Left lobe of liver (tissue), 2 donors: ENCODE results near the gene MAGI2. TPM values are rescaled to one million over a fixed set of nuclear protein-coding genes. Genes with fewer than 3 reads are reported as not detected.
"Not testable (repeated sequence)": the region's sequence is repeated elsewhere in the genome, so short reads cannot be mapped to it uniquely, and the experiment has no call there.

Source experiments
- ATAC-seq: fragments of 200-7000 bp; cut with Tn5 transposase; one replicate; pipeline ENCODE4 v1.9.1; 2020; ENCODE audit warnings: mild to moderate bottlenecking, moderate library complexity
- DNase-seq: peaks from one replicate; pipeline ENCODE4 v3.0.0-alpha.2; 2020; ENCODE audit warnings: low spot score
- total RNA-seq: library from RNA; stranded (reverse); gene quantifications from one replicate; pipeline ENCODE4 v1.2.1, GENCODE V29; 2021
- donor health status: DM: no; HTN: no; CAD: no; lungs with moderate emphysema.
- donor health status: DM: no; HTN: yes; CAD: no.

Gene MAGI2
- total RNA-seq, 1 donor from 2014 or later: 2.9 TPM

DNA sequence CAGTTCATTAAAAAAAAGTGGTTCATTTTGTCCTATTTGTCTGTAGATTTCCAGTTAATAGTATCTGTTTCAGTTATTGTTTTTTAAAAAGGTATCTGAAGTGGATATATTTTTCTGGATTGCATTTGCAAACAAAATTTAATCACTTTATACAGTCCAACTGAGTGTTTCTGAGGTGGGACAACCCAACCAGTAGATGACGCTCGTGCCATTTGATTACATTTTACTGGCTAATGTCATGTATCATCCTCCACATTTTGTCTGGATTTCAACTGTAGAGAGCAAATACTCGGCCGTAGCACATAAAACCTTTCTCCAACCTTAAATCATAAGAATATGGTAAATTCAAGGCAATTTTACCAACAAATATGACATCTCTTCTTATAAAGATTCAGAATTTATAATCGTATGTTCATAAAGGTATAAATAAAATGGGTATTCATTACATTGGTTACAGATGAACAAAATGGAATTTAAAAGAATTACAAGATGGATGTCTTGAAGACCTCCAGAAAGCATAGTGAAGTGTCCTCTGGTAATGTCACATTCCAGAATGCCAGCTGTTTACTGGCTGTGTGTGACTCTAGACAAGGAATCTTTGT, 865.9 kb downstream of the MAGI2 start:
- no peak for DNase-seq
- ATAC-seq: no peak

DNA sequence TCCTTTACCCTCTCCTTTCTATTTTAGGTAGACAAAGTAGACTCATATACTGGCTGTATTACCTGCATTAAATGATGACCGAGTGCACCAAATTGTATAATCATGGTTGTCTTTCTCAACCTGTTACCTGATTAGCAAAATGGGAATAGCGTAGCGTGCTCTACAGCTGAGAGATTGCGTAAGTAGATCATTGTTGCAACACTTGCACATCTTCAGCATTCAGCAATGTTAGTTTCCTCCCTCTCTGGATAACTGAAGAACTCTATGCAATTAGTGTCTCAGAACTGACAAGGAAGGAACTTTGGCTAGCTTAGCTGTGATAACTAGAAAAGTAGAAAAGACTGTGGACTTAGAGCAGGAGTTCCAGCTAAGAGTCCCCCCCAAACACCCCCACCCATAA, 867.5 kb downstream of the MAGI2 start:
- DNase-seq (no peak), ATAC-seq (peak; percentile 21)

DNA sequence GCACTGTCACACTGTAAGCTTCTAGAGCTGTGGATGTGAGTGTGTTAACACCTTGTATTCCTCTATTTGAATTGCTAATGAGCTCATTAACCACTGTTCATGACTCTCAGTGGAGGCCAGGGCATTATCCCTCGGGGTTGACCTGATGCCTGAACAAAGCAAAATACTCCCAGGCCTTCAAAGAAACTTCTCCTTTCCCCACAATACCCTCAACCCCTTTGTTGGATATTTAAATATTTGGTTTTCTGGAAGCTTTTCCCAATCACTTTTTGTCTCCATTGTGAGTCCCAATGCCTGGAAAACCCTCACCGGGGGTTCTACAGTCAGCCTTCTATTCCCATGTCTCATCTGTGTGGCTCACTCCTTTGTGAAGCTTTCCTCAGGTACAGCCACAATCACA, 874.8 kb downstream of the MAGI2 start:
- ATAC-seq (no peak), DNase-seq (no peak)

DNA sequence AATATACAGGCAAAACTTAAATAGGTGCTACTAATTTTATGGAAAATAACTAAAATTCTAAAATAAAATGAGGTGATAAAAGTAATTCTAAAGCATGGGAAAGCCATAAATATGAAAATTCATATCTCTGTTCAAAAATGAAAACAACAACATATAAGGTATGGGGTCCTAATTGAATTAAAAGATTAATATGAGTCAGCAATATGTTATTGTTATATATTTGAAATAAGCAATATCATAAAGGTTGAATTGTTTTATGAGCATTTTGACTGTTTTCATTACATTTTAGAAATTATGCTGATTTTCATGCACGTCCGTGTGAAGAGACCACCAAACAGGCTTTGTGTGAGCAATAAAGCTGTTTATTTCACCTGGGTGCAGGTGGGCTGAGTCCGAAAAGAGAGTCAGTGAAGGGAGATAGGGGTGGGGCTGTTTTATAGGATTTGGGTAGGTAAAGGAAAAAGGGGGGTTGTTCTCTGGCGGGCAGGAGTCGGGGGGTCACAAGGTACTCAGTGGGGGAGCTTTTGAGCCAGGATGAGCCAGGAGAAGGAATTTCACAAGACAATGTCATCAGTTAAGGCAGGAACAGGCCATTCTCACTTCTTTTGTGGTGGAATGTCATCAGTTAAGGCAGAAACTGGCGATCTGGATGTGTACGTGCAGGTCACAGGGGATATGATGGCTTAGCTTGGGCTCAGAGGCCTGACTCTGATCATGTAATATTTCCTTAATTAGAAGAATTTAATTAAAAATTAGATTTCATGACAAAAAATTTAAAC, 876.1 kb downstream of the MAGI2 start:
- not testable (repeated sequence) for DNase-seq, ATAC-seq

DNA sequence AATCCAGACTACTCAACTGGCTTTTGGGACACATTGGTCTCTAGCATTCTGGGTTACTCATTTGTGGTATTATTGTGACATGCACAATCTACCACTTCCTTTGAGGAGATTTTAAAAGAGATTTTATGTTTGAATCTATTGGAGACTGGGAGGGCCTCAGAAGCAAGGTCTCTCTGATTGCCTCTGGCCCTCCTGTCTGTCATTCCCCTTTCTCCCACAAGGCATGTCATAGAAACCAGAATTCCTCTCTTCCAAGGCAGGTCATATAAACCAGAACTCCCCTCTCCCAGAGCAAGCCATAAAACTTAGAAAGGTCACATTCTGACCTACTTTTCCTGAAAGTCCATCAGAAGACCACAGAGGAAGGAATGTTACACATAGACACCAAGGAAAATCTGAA, 877.2 kb downstream of the MAGI2 start:
- no peak for DNase-seq
- no peak for ATAC-seq

DNA sequence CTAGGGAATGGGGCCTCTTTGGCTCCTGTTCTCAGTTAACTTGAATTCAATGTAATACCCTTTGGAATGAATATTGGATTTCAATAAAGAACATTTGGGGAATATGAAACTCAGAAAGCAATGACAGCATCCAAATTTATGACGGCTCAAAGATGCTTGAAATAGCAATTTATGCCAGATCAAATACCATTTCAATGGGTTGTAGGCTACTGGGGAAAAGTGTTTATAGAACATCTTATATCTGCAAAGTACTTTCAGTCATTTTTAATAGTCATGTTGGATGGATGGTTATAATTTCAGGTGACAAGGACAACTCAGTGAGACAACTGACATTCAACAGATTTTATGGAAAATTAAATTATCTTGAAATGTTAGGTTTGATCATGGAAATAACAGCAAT, 882.2 kb downstream of the MAGI2 start:
- ATAC-seq (no peak), DNase-seq (no peak)

DNA sequence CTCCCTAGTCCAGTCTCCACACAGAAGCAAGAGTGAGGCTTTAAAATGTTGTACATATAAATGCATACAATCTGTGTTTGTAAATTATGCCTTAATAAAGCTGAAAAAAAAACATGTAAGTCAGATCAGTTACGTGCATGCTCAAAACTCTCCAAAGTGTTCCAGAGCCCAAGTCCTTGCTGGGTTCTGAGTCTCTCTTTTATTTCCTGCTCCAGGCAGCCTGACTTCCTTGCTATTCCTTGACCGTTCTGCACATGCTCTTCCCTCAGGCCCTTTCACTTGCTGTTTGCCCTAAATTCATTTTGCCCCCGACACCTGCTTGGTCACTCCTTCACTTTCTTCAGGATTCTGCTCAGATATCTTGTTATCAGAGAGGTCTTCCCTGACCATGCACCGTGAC, 884.8 kb downstream of the MAGI2 start:
- ATAC-seq (no peak), DNase-seq (no peak)

DNA sequence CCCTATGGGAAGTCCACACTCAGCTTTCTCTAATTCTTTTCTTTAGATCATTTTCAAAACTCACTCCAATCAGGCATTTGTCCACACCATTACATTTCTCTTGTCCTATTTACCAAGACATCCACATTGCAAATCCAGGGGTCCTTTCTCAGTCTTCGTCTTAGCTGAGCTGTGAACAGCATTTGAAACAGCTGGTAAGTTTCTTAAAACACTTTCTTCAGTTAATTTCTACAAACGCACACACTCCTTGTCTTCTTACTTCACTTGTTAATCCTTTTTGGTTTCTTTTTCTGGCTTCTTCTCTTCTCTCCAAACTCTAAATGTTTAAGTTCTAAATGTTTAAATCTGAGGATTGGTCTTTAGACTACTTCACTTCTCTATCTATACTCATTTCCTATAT, 885.6 kb downstream of the MAGI2 start:
- no peak for ATAC-seq
- no peak for DNase-seq

DNA sequence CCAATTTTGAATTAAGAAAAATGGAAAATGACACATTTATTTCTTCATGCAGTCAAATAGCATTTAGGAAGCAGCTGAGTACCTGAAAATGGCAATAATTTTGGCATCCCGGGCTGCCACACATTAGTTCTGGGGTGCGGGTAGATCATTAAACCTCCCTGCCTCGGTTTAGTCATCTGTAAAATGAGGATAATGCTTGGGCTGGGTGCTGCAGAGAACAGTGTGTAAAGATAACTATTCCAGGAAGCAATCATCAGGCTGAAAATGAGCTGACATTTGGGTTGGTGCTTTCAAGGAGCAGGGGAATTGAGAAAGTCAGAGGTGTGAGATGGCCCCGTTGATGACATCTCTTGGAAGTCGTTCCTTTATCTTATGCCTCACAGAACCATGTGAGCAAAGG, 887.7 kb downstream of the MAGI2 start:
- ATAC-seq (no peak), DNase-seq (no peak)

DNA sequence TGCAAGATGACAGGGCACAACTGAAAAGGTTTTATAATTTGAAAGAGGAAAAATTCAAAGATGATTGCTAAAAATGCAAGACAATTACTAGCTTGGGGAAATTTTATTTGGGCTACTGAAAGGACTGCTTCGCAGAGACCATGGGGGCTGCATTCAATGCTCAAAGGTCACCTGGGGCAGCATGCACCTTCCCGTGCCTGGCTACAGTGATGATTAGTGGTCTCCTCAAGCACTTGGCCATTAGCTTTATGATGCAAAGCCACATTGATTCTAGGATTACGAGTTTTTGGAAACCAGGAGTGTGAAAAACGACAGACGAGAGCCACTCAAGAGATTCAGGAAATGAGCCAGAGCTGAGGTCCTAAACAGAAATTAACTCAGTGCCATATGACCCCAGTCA, 890.3 kb downstream of the MAGI2 start:
- DNase-seq: no peak
- ATAC-seq: no peak

DNA sequence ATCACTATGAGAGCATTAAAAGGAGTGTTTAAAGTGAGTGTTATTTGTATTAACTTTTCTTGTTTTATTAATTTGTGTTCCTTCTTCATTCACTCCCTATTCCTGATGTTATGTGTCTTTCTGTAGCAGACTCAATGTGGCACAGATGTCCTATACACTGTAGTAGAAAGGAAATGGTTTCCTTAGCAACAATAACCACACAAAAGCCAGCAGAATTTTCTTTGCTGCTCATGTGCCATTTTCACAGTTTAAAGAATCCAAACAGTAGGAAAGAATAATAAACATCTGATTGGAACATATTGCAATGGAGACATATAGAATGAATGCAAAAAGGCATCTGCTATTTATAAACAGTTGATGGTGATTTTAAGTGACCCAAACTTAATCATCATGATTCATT, 891.3 kb downstream of the MAGI2 start:
- no peak for DNase-seq
- no peak for ATAC-seq

DNA sequence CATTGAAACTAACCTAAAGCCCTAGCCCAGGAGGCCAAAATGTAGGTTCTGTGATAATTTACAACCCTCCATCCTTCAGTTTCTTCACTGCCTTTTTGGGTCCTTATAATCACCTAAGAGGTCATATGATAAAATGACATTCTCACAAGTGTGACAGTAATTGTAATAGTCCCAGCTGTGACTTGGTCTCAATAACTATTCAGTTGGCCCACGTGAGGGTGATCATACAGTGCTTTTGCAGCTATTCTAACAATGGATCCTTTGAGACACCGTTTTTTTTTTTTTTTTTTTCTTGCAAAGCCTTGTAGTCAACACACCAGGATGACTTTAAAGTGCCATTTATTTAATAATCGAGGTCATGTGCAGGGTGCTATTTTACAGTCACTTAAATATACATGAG, 894.9 kb downstream of the MAGI2 start:
- DNase-seq (no peak), ATAC-seq (no peak)

DNA sequence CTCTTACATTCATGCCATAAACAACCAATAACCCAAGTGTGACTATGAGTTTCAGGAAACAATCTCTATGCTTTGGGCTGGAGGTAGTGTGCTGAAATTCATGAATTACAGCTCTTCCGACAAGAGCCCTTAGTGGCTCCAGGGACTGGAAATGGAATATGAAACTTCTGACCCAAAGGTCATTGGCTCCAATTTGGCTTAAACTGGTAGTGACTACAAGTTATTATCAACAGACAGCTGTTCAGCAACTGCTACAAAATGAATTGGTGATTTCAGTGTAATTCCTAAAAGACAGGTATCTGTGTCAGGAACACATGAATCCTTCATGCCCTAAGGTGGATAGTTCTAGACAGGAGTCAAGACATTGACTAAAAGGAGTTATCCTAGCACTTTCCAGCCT, 909.5 kb downstream of the MAGI2 start:
- ATAC-seq (no peak), DNase-seq (no peak)

DNA sequence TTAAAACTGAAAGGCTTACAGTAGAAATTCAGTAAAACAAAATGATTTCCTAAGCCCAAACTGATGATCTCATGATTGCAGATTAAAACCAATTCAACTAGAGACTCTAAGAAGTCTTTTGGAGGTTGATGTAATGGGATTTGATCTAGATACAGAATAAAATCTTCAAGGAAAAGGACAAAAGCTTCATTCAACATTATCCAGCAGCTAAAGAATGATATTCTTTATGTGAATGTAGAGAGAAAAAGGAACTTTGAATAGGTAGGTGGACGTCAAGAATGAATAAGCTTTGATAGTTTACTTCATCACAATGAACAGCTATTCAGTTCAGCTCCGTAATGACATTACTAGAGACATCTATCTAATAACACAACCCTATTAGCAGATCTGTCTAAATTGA, 910.5 kb downstream of the MAGI2 start:
- DNase-seq (no peak), ATAC-seq (no peak)

DNA sequence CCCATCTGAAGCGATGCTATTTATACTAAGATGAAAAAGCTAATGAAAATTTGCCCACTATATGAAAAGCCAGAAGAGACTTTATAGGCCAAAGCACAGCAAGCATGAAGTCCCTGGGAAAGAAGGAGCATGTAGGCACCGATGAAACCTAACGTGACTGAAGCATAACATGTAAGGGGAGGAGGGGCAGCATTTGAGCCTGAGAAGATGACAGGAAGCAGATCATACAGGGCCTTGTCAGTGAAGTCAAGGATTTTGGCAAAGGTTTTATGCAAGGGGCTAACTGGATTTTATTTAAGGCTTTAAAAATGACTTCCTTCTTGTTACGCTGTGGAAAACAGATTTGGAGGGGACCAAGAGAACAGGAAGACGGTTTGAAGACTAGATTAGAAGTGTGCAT, 910.9 kb downstream of the MAGI2 start:
- ATAC-seq (no peak), DNase-seq (no peak)

DNA sequence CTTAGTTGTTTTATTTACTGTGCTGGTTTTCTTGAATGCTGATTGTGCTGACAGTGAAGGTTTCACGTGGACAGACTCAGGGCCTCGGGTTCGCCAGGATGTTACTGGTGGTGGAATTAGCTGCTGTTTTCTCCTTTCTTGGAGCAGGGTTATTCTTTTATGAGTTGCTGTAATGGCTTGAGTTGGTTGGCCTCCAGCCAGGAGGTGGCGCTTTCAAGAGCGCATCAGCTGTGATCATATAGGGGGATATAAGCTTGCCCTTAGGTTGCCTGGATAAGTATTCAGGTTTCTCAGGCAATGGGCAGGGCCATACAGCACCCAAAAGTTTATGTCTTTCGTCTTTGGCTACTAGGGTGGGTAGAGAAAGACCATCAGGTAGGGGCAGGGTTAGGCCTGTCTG, 913.6 kb downstream of the MAGI2 start:
- no peak for ATAC-seq
- DNase-seq: no peak

DNA sequence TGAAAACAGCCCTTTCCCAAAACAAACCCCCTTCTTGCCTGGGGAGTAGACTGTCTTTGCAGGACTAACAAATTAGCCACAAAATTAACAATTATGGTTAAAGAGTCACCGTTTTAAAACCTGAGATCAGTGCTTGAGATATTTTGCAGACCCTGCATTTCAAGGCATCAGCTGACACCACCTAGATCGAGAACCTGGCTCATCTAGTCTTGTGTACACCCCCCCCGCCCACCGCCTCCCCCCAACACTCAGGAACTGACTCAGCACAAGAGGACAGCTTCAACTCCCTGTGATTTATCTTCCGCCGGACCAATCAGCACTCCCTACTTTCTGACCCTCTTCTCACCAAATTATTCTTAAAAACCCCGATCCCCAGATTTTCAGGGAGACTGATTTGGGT, 917.8 kb downstream of the MAGI2 start:
- ATAC-seq: no peak
- no peak for DNase-seq

DNA sequence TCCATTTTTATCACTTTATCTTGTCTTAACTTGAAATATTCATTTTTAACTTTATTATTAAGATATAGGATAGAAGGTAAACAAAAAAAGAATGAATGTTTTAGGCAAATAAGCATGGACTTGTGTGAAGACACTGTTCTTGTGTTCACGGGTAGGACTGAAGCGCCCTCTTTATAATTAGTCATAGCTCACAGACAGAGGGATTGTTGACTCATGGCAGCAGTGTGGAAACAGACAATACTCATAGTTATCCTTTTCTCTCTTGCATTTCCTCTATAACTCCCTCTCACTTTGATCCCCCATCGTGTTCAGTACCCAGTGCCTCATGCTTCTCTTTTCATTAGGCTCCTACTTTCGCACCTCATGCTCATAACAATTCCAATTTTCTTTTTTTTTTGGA, 923.1 kb downstream of the MAGI2 start:
- ATAC-seq (no peak), DNase-seq (no peak)

DNA sequence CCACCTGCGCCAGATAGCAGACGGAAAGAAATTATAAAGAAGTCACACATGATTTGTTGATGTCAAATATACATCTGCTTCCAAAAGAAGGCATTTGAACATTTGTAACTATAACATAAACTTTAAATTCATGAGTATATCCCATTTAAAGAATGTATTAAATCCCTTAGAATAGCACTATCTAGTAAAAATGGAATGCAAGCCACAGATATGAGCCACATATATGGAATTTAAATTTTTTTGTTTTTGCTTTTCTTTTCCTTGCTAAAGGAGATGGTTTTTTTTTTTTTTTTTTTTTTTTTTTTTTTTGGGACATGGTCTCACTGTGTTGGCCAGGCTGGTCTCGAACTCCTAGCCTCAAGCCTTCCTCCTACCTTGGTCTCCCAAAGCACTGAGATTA, 924.1 kb downstream of the MAGI2 start:
- ATAC-seq (no peak), DNase-seq (no peak)

DNA sequence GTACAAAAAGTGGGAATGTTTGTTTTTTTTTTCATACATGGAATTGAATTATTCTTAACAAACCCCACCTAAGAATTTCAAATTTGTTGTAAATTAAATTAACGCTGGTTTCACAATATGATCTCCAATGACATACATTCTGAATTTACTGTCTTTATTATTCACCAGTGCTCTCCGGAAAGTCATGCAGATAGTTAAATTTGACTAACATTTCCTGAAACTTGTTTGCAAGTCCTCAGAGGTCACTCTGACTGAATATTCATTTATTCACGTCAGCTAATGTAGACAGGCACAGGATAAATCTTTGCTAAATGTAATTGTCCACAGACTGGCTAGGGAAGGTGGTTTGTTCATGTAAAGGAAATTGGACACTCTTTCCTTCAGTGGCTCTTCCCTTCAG, 924.5 kb downstream of the MAGI2 start:
- ATAC-seq: no peak
- no peak for DNase-seq

DNA sequence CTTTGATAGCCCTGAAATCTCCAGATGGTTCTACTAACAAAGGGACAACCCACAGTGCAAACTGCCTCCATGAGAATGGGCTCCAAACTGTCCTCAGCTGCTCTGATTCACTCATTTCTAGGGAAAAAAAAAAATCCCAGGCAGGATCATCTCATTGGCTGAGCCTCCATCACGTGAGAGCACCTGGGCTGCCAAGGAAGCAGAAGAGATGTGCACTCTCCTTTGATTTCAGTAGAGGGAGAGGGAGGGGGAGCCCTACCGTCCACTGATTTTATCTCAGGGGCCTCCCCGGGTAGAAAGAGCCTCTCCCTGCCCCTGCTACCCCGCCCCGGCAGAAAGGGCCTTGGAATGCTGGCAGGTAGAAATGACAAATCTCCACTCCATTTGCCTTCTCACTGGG, 929.5 kb downstream of the MAGI2 start:
- ATAC-seq (no peak), DNase-seq (no peak)

DNA sequence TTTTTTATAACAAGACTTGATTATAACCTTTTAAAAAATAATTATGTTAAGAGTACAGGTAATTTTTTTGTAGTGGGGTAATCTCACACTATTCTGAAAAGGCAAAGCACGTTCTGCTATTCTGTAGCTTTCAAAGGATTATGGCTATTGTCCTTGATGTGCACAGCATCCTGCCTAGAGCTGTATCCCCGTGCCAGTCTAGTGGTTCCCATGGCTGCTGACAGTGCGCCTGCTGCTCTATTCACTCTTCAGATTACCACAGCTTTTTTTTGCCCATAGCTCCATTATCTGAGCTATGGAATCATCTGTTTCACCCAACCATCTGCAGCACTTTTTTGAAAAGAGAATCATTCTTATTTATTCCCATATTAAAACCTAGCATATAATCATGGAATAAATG, 931.5 kb downstream of the MAGI2 start:
- DNase-seq (no peak), ATAC-seq (no peak)

DNA sequence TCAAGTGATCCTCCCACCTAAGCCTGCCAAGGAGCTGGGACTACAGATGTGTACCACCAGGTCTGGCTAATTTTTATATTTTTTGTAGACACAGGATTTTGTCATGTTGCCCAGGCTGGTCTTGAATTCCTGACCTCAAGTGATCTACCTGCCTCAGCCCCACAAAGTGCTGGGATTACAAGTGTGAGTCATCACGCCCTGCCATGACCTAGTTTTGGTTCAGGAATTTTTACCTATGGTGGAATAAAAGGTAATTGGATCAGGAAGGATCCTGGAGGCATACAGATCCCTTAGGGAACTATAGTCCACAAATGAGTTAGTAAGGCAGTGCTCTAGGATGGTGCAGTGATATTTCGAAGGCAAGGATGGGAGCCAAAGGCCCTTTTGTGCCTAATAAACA, 937.0 kb downstream of the MAGI2 start:
- DNase-seq (no peak), ATAC-seq (no peak)
